NB4 (cell line): Measurements from ENCODE around the gene USF3.

ENCODE experiments used
- CTCF ChIP-seq: IDR thresholded peaks from one replicate; pipeline ENCODE4 v1.5.1; 2012; ENCODE audit warnings: low read depth, low read length
- MYC ChIP-seq: IDR thresholded peaks from 2 replicates; pipeline ENCODE4 v1.6.1; 2011; ENCODE audit warnings: low read depth, low read length
- POLR2A ChIP-seq: IDR thresholded peaks from 2 replicates; pipeline ENCODE4 v1.6.1; 2011; ENCODE audit warnings: mild to moderate bottlenecking; ENCODE audit not compliant: insufficient read length; ENCODE audit errors: extremely low read depth

GRCh38 chr3:113648524-113648923 is 47.9 kb downstream of the USF3 start:
- TF ChIP-seq POLR2A (no peak), CTCF (no peak), MYC (no peak)
